ENCODE results near the gene LUC7L.
"Not testable (repeated sequence)": the region's sequence is repeated elsewhere in the genome, so short reads cannot be mapped to it uniquely, and the experiment has no call there.

Gene LUC7L

GRCh38 chr16:153550-154216 is 75.6 kb downstream of the LUC7L start:
- not testable (repeated sequence) for H3K4me3 ChIP-seq (ENCODE audit: low read depth, low read length); H3K9ac ChIP-seq (ENCODE audit: low read depth, low read length); H3K9me3 ChIP-seq (ENCODE audit: control insufficient read depth, insufficient read depth, low read length); H3K4me1 ChIP-seq (ENCODE audit: control insufficient read depth, insufficient read depth, low read length); H3K36me3 ChIP-seq (ENCODE audit: control insufficient read depth, insufficient read depth, low read length)
- H3K27me3 ChIP-seq (ENCODE audit: control insufficient read depth, insufficient read depth, low read length) = peaks cover 47% of the 10 kb centered on the region

GRCh38 chr16:153129-153521 is 76.1 kb downstream of the LUC7L start:
- not testable (repeated sequence) for H3K9ac ChIP-seq (ENCODE audit: low read depth, low read length); H3K36me3 ChIP-seq (ENCODE audit: control insufficient read depth, insufficient read depth, low read length); H3K4me3 ChIP-seq (ENCODE audit: low read depth, low read length); H3K4me1 ChIP-seq (ENCODE audit: control insufficient read depth, insufficient read depth, low read length); H3K9me3 ChIP-seq (ENCODE audit: control insufficient read depth, insufficient read depth, low read length)
- peaks cover 43% of the 10 kb centered on the region for H3K27me3 ChIP-seq (ENCODE audit: control insufficient read depth, insufficient read depth, low read length)

- H3K9ac ChIP-seq (ENCODE audit: low read depth, low read length) = no peak within 1 kb of the TSS
- no peaks in the 10 kb centered on the region for H3K9me3 ChIP-seq (ENCODE audit: control insufficient read depth, insufficient read depth, low read length)
- H3K4me1 ChIP-seq (ENCODE audit: control insufficient read depth, insufficient read depth, low read length) = no peaks in the 10 kb centered on the region
- no peak within 1 kb of the TSS for H3K4me3 ChIP-seq (ENCODE audit: low read depth, low read length)
- H3K36me3 ChIP-seq (ENCODE audit: control insufficient read depth, insufficient read depth, low read length) = no peaks in the 10 kb centered on the region
- peaks cover 37% of the 10 kb centered on the region for H3K27me3 ChIP-seq (ENCODE audit: control insufficient read depth, insufficient read depth, low read length)
These were observed 76.8 kb downstream of the LUC7L start, which contains the start of gene HBZ for GRCh38 chr16:152141-153128. TSS of gene HBZ (plus strand) at chr16:152644. CDS start at chr16:152910, 266 bp downstream.

GRCh38 chr16:149024-149660 is 80.1 kb downstream of the LUC7L start:
- Histone ChIP-seq H3K36me3 (ENCODE audit: control insufficient read depth, insufficient read depth, low read length) (no peaks in the 10 kb centered on the region), H3K4me1 (ENCODE audit: control insufficient read depth, insufficient read depth, low read length) (no peaks in the 10 kb centered on the region), H3K27me3 (ENCODE audit: control insufficient read depth, insufficient read depth, low read length) (peaks cover 11% of the 10 kb centered on the region), H3K9me3 (ENCODE audit: control insufficient read depth, insufficient read depth, low read length) (no peaks in the 10 kb centered on the region), H3K4me3 (ENCODE audit: low read depth, low read length) (no peak overlapping the region), H3K9ac (ENCODE audit: low read depth, low read length) (no peak overlapping the region)

GRCh38 chr16:146646-147045 is 82.6 kb downstream of the LUC7L start:
- no peaks in the 10 kb centered on the region for H3K4me1 ChIP-seq (ENCODE audit: control insufficient read depth, insufficient read depth, low read length)
- H3K27me3 ChIP-seq (ENCODE audit: control insufficient read depth, insufficient read depth, low read length) = peaks cover 9% of the 10 kb centered on the region
- H3K36me3 ChIP-seq (ENCODE audit: control insufficient read depth, insufficient read depth, low read length) = no peaks in the 10 kb centered on the region
- H3K9me3 ChIP-seq (ENCODE audit: control insufficient read depth, insufficient read depth, low read length) = no peaks in the 10 kb centered on the region
- H3K4me3 ChIP-seq (ENCODE audit: low read depth, low read length) = no peak overlapping the region
- no peak overlapping the region for H3K9ac ChIP-seq (ENCODE audit: low read depth, low read length)

GRCh38 chr16:144797-145252 is 84.4 kb downstream of the LUC7L start:
- Histone ChIP-seq H3K9me3 (ENCODE audit: control insufficient read depth, insufficient read depth, low read length) (no peaks in the 10 kb centered on the region), H3K4me3 (ENCODE audit: low read depth, low read length) (no peak overlapping the region), H3K4me1 (ENCODE audit: control insufficient read depth, insufficient read depth, low read length) (no peaks in the 10 kb centered on the region), H3K9ac (ENCODE audit: low read depth, low read length) (no peak overlapping the region), H3K36me3 (ENCODE audit: control insufficient read depth, insufficient read depth, low read length) (no peaks in the 10 kb centered on the region), H3K27me3 (ENCODE audit: control insufficient read depth, insufficient read depth, low read length) (peaks cover 2% of the 10 kb centered on the region)

- no peaks in the 10 kb centered on the region for H3K9me3 ChIP-seq (ENCODE audit: control insufficient read depth, insufficient read depth, low read length)
- no peaks in the 10 kb centered on the region for H3K4me1 ChIP-seq (ENCODE audit: control insufficient read depth, insufficient read depth, low read length)
- no peak overlapping the region for H3K4me3 ChIP-seq (ENCODE audit: low read depth, low read length)
- H3K9ac ChIP-seq (ENCODE audit: low read depth, low read length) = no peak overlapping the region
- H3K36me3 ChIP-seq (ENCODE audit: control insufficient read depth, insufficient read depth, low read length) = no peaks in the 10 kb centered on the region
- peaks cover 2% of the 10 kb centered on the region for H3K27me3 ChIP-seq (ENCODE audit: control insufficient read depth, insufficient read depth, low read length)
These were observed 85.8 kb downstream of the LUC7L start for GRCh38 chr16:143456-143855.

GRCh38 chr16:143047-143446 is 86.2 kb downstream of the LUC7L start:
- Histone ChIP-seq H3K4me3 (ENCODE audit: low read depth, low read length) (no peak overlapping the region), H3K27me3 (ENCODE audit: control insufficient read depth, insufficient read depth, low read length) (peaks cover 2% of the 10 kb centered on the region), H3K9ac (ENCODE audit: low read depth, low read length) (no peak overlapping the region), H3K9me3 (ENCODE audit: control insufficient read depth, insufficient read depth, low read length) (no peaks in the 10 kb centered on the region), H3K36me3 (ENCODE audit: control insufficient read depth, insufficient read depth, low read length) (no peaks in the 10 kb centered on the region), H3K4me1 (ENCODE audit: control insufficient read depth, insufficient read depth, low read length) (no peaks in the 10 kb centered on the region)

- no peak overlapping the region for H3K4me3 ChIP-seq (ENCODE audit: low read depth, low read length)
- H3K4me1 ChIP-seq (ENCODE audit: control insufficient read depth, insufficient read depth, low read length) = no peaks in the 10 kb centered on the region
- no peak overlapping the region for H3K9ac ChIP-seq (ENCODE audit: low read depth, low read length)
- H3K27me3 ChIP-seq (ENCODE audit: control insufficient read depth, insufficient read depth, low read length) = peaks cover 2% of the 10 kb centered on the region
- no peaks in the 10 kb centered on the region for H3K36me3 ChIP-seq (ENCODE audit: control insufficient read depth, insufficient read depth, low read length)
- H3K9me3 ChIP-seq (ENCODE audit: control insufficient read depth, insufficient read depth, low read length) = no peaks in the 10 kb centered on the region
These were observed 86.8 kb downstream of the LUC7L start for GRCh38 chr16:142405-142967.

GRCh38 chr16:140175-140857 is 88.9 kb downstream of the LUC7L start:
- Histone ChIP-seq H3K27me3 (ENCODE audit: control insufficient read depth, insufficient read depth, low read length) (peaks cover 2% of the 10 kb centered on the region), H3K36me3 (ENCODE audit: control insufficient read depth, insufficient read depth, low read length) (no peaks in the 10 kb centered on the region), H3K9ac (ENCODE audit: low read depth, low read length) (no peak overlapping the region), H3K4me3 (ENCODE audit: low read depth, low read length) (no peak overlapping the region), H3K4me1 (ENCODE audit: control insufficient read depth, insufficient read depth, low read length) (no peaks in the 10 kb centered on the region), H3K9me3 (ENCODE audit: control insufficient read depth, insufficient read depth, low read length) (no peaks in the 10 kb centered on the region)

All from iPS-15b (cell line).